Inferior parietal cortex (tissue), 1 donor: ENCODE data around the gene SSX2IP.
"Not testable (repeated sequence)": the region's sequence is repeated elsewhere in the genome, so short reads cannot be mapped to it uniquely, and the experiment has no call there.

Source experiments
- DNase-seq: peaks from one replicate; pipeline ENCODE4 v3.0.0-alpha.2; 2016; ENCODE audit errors: extremely low spot score

SSX2IP gene

DNA sequence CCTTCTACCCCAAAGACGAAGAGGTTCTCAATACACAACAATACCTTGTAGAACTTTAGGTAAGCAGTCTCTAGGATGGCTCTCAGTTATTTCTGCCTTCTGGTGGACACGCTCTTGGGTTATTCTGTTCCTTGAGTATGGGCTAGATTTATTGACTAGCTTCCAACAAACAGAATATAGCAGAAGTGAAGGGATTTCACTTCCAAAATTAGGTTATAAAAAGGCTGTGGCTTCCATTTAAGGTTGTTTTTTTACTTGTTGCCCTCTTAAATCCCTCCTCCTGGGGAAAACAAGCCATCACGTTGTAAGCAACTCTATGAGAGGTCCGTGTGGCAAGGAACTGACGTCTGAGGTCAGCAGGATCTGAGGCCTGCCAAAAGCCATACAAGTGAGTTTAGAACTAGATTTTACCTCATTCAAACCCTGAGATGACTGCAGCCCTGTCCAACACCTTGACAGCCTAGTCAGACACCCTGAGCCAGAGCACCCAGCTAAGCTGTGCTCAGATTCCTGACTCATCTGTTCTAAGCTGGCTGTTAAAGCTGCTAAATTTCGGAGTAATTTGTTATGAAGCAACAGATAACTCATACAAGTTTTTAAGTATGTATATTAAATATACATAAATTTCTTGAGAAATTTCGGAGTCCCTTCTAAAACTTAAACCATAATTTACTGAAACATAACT lies 12.7 kb downstream of the SSX2IP start:
- no peak for DNase-seq

DNA sequence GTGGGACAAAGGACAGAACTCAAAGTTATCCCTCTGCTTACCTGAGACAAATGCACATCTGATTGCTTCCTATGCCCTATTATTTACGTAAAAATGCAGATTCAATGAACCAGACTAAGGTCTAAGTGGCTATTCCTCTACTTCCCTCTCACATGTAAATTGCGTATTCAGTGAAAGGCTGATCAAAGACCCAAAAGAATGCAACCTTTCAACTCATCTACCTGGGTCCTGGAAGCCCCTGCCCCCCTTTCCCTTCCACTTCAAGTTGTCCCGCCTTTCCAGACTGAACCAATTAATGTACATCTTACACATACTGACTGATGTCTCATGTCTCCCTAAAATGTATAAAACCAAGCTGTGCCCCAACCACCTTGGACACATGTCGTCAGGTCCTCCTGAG lies 14.6 kb downstream of the SSX2IP start:
- no peak for DNase-seq

- no peak for DNase-seq
Observed at GRCh38 chr1:84675106-84675505, 15.2 kb downstream of the SSX2IP start.

GRCh38 chr1:84674705-84675104 lies 15.6 kb downstream of the SSX2IP start:
- DNase-seq, result no peak

DNA sequence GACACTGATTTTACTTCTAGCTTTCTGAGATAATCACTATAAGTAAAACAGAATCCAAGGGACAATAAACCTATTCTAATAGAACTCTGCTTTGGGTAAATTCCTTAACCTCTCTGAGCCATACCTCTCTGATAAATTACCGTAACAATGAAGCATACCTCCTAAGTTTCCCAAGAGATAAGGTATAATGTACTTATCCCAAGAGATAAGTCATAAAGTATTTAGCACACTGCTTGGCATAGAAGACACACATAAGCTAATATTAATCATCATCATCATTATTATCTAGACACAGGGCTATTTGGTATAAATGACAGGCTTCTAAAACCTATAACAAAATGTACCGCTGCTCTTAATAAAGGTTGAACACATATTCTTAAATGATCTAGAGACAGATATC lies 16.2 kb downstream of the SSX2IP start:
- DNase-seq, result no peak

GRCh38 chr1:84672080-84672854 lies 18.0 kb downstream of the SSX2IP start:
- DNase-seq, result no peak

DNA sequence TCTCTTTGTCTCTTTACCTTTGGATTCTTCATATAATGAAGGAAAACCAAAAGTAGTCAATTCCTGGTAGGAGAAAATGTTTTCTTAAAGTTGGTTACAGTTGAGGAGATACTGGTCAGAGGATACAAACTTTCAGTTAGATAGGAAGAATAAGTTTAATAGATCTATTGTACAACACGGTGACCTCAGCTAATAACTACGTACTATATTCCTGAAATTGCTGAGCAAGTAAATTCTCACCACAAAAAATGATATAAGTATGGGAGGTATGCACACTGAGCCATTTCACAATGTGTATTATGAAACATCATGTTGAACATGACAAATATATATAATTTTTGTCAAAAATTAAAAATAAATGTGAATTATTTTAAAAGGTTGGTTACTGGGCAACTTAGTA lies 20.4 kb downstream of the SSX2IP start:
- DNase-seq, result no peak

GRCh38 chr1:84668185-84668584 lies 22.1 kb downstream of the SSX2IP start:
- DNase-seq, result no peak

GRCh38 chr1:84665703-84666317 lies 24.5 kb downstream of the SSX2IP start:
- DNase-seq, result no peak

DNA sequence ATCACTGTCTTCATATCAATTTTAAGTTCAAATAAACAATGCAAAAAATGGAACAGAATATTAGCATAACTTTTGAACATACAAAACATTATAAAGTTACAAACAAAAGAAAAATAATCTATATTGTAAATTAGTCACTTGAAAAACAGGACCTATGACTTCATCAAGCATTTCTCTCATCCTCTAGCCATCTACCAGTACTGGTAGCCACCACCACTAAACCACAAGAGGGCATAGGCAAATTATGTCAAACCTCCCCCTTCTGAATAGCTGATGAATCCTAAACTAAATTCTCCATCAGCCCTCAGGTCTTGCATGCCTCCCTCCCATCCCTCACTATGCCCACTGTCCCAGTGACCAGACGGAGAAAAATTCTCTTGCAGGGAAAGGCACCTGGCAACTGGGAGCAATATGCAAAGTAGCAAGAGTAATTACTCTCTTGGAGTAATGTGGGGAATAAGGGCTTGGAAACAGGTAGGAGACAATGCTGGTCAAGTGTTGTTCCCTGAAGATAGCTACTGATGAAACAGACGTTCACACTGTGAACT lies 37.1 kb downstream of the SSX2IP start:
- no peak for DNase-seq

DNA sequence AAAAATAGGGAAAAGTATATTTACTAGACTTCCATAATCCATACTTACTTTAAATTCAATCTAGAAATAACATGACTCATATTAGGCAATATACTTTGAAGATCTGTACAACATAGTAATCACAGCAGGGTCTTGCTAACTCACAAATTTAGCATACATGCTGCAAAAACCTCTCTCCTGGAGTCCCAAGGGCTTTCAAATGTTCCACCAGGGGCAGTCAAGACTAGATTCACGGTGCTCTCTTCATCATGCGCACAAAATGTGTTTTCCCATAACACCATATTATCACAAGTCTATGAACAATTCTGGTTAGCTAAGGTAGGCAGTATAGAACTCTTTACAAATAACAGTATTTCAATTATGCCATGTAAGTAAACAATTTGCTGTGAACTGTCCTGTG lies 45.8 kb downstream of the SSX2IP start:
- no peak for DNase-seq

DNA sequence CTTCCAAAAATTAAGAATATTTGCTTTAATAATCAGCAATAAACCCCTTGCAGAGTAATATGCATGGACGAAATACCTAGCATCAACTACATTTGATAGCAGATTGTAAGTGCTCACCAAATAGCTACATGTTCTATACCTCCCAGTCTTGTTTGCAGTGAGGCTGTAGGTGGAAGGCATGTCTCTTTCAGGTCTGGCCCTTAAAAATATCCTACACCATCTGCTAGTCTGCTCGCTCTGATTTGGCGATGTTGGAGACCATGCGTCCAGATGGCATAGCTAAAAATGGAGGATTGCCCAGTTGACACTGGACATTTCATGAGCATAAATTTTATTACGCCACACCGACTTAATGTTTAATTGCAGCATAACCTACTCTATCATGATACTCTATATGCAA lies 47.1 kb downstream of the SSX2IP start:
- no peak for DNase-seq

- no peak for DNase-seq
Observed at GRCh38 chr1:84642774-84643173, 47.5 kb downstream of the SSX2IP start.

DNA sequence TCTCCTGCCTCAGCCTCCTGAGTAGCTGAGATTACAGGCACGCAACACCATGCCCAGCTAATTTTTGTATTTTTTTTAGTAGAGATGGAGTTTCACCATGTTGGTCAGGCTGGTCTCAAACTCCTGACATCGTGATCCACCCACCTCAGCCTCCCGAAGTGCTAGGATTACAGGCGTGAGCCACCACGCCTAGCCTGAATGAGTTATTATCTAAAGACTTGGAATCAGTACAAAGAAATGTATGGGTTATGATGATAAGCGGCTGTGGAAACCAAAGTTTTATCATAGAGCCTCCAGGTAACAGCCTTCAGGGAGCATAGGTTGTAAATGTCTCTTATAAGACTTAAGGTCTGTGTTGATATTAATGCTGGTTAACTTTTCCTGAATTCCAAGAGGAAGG lies 50.5 kb downstream of the SSX2IP start:
- DNase-seq, result not testable (repeated sequence)

- no peak for DNase-seq
Observed at GRCh38 chr1:84635429-84635828, 54.8 kb downstream of the SSX2IP start.

- no peak for DNase-seq
Observed at GRCh38 chr1:84634536-84635205, 55.6 kb downstream of the SSX2IP start.

DNA sequence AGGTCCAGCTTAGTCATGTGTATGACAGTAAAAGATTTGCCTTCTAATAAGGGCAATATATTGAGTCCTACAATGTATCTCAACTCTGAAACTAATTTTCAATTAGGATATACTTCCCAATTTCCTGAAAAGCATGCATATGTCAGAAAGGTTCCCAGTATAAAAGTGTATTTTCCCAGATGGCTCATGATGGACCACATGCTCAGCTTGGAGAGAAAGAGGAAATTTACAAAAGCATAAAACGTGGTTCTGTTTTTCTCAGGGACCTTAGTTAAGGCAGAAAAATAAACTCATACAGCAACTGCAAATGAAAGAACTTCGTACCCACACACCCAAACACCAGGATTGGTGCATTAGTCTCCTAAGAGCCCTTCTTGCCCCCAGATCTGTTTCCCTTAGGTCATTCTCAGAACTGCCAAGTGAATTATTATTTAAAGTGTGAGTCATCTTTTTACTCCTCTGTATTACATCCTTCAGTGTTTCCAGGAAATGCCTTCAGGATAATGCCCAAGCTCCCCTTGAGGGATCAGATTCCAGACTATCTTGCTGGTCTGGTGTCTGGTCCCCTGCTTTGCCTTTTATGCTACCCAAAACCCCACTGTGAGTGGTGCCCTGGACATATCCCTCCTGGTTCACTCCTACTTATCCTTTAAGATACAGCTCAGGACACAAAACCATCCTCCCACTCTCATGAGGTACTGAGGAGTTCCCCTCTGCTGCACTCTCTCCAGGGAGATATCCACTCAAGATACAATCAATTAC lies 57.4 kb downstream of the SSX2IP start:
- no peak for DNase-seq

- DNase-seq, result no peak
Observed at GRCh38 chr1:84632137-84632536, 58.1 kb downstream of the SSX2IP start.

DNA sequence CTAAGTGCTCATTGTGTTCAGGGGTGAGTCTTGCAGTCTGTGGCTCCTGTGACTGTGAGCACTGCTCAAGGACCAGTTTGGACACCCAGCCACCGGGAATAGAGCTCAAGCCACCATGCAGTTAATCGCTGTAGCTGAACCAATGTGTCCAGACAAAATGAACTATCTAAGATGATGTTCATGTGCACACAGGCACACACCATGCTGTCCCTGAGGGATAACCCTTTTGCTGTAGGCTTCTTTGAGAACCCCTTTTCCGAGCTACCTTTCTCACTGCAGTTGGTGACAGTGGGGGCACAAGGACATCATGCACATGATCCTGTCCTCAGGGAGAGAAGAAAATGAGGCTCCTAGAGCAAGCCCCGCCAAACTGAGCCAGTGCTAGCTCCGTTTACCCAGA lies 65.4 kb downstream of the SSX2IP start:
- no peak for DNase-seq

- no peak for DNase-seq
Observed at GRCh38 chr1:84621553-84621952, 68.7 kb downstream of the SSX2IP start.

GRCh38 chr1:84620720-84621313 lies 69.4 kb downstream of the SSX2IP start:
- DNase-seq, result peak; percentile 81
